Stimulated activated CD4-positive, alpha-beta T cell treated with anti-CD3 and anti-CD28 coated beads, Interleukin-1b, Interleukin-23, amount 100 ng/mL, for 1 hour (primary cell): Measurements from ENCODE around the gene ZNF202.

ENCODE experiments used
- DNase-seq, 2 donors: peaks; one replicate each; pipeline ENCODE4 v3.0.0-alpha.2; 2020; ENCODE audit warnings: low read depth in 2 of 2

ZNF202 gene

GRCh38 chr11:123683428-123684170, 57.9 kb downstream of the ZNF202 start:
- DNase-seq = no peak

- DNase-seq = no peak
Measured at GRCh38 chr11:123682696-123683410, 58.6 kb downstream of the ZNF202 start.

GRCh38 chr11:123681030-123681429, 60.4 kb downstream of the ZNF202 start:
- DNase-seq = no peak

- DNase-seq = no peak
Measured at GRCh38 chr11:123678246-123678645, 63.2 kb downstream of the ZNF202 start.

GRCh38 chr11:123677510-123677909, 64.0 kb downstream of the ZNF202 start:
- no peak for DNase-seq

GRCh38 chr11:123674297-123674696, 67.2 kb downstream of the ZNF202 start:
- no peak for DNase-seq
